Natural killer cell (primary cell): ENCODE data around the gene P2RX2. TPM values are rescaled to one million over a fixed set of nuclear protein-coding genes. Genes with fewer than 3 reads are reported as not detected.

ENCODE experiments used
- ATAC-seq, 3 donors: fragments of 150-1000 bp in 2 of 3; fragments of 200-7000 bp in 1 of 3; cut with Tn5 transposase; 1 replicate in 1 of 3; 2 replicates in 2 of 3; pipeline ENCODE4 v1.10.0; 2021; ENCODE audit warnings: mild to moderate bottlenecking in 2 of 3, moderate library complexity in 2 of 3
- DNase-seq, 2 donors: peaks; one replicate each; pipeline versions ENCODE4 v3.0.0 to v3.0.0-alpha.2; 2013 to 2021; ENCODE audit warnings: mixed read lengths in 1 of 2
- H3K27ac ChIP-seq: one replicate; pipeline ENCODE4 v1.5.1; 2013; ENCODE audit warnings: mild to moderate bottlenecking, low read length
- H3K27me3 ChIP-seq: one replicate; pipeline ENCODE4 v1.6.1; 2013; ENCODE audit warnings: low read length; ENCODE audit not compliant: control insufficient read depth, insufficient read depth
- H3K36me3 ChIP-seq: one replicate; pipeline ENCODE4 v1.6.1; 2013; ENCODE audit warnings: low read length; ENCODE audit not compliant: control insufficient read depth, insufficient read depth
- H3K4me1 ChIP-seq: one replicate; pipeline ENCODE4 v1.6.1; 2013; ENCODE audit warnings: low read length; ENCODE audit not compliant: control insufficient read depth, insufficient read depth
- H3K4me3 ChIP-seq: one replicate; pipeline ENCODE4 v1.5.1; 2013; ENCODE audit warnings: low read length
- H3K9me3 ChIP-seq: one replicate; pipeline ENCODE4 v1.6.1; 2013; ENCODE audit warnings: low read length; ENCODE audit not compliant: control insufficient read depth, insufficient read depth
- H3K27ac Mint-ChIP-seq, 2 donors: one replicate each; pipeline ENCODE4 v1.8.0; 2022; ENCODE audit warnings: mild to moderate bottlenecking in 2 of 2, mixed read lengths in 2 of 2, moderate library complexity in 1 of 2
- H3K27me3 Mint-ChIP-seq, 2 donors: one replicate each; pipeline ENCODE4 v1.8.0; 2022; ENCODE audit warnings: low read depth in 2 of 2, mixed read lengths in 2 of 2
- H3K36me3 Mint-ChIP-seq: one replicate; pipeline ENCODE4 v1.8.0; 2022; ENCODE audit warnings: mixed read lengths
- H3K4me1 Mint-ChIP-seq, 2 donors: one replicate each; pipeline ENCODE4 v1.8.0; 2022; ENCODE audit warnings: mixed read lengths in 2 of 2
- H3K4me3 Mint-ChIP-seq: one replicate; pipeline ENCODE4 v1.8.0; 2022; ENCODE audit warnings: mild to moderate bottlenecking, moderate library complexity, mixed read lengths
- H3K9me3 Mint-ChIP-seq, 2 donors: one replicate each; pipeline ENCODE4 v1.8.0; 2022; ENCODE audit warnings: mixed read lengths in 2 of 2
- WGBS: methylation state at CpG from one replicate; pipeline ENCODE4 v1.1.7; 2013; ENCODE audit warnings: missing lambda C conversion rate; ENCODE audit not compliant: insufficient coverage; 5-methylcytosine and 5-hydroxymethylcytosine counted together
- intact Hi-C: fragments of 100-400 bp; cut with micrococcal nuclease; formaldehyde crosslinking; loops from one replicate; pipeline ENCODE4 v1.14.2; 2022
- total RNA-seq, 4 donors: library from RNA; stranded (reverse); fragments of 120-200 nt in 1 of 4; gene quantifications; one replicate each; pipeline versions ENCODE4 v1.2.3 to v1.2.4, GENCODE V29; 2013 to 2022
- TF ChIP-seq, protein P1 (sequence below): fragments of 200-600 bp; IDR thresholded peaks from one replicate; pipeline ENCODE4 v1.8.0; 2022; ENCODE audit warnings: antibody characterized with exemption

P2RX2 gene
- total RNA-seq, 3 donors from 2014 or later (not counting 1 experiment from before 2014, with no cell fraction given) = not detected

GRCh38 chr12:132579744-132580143 is 38.8 kb upstream of the P2RX2 start:
- Histone ChIP-seq H3K36me3 (peaks cover 21% of the 10 kb centered on the region), H3K9me3 (no peaks in the 10 kb centered on the region), H3K4me1 (no peaks in the 10 kb centered on the region), H3K4me3 (no peak overlapping the region), H3K27me3 (no peaks in the 10 kb centered on the region), H3K27ac (no peak overlapping the region)
- Mint-ChIP-seq H3K27ac (no peak overlapping the region), H3K4me3 (no peak overlapping the region), H3K27me3 (no peaks in the 10 kb centered on the region), H3K4me1 (no peaks in the 10 kb centered on the region), H3K36me3 (no peaks in the 10 kb centered on the region), H3K9me3 (no peaks in the 10 kb centered on the region)
- 92% methylated on average over 10 of the region's 12 CpGs for WGBS
- no peak for DNase-seq
- intact Hi-C loops = no loop called here
- TF ChIP-seq, protein P1, sequence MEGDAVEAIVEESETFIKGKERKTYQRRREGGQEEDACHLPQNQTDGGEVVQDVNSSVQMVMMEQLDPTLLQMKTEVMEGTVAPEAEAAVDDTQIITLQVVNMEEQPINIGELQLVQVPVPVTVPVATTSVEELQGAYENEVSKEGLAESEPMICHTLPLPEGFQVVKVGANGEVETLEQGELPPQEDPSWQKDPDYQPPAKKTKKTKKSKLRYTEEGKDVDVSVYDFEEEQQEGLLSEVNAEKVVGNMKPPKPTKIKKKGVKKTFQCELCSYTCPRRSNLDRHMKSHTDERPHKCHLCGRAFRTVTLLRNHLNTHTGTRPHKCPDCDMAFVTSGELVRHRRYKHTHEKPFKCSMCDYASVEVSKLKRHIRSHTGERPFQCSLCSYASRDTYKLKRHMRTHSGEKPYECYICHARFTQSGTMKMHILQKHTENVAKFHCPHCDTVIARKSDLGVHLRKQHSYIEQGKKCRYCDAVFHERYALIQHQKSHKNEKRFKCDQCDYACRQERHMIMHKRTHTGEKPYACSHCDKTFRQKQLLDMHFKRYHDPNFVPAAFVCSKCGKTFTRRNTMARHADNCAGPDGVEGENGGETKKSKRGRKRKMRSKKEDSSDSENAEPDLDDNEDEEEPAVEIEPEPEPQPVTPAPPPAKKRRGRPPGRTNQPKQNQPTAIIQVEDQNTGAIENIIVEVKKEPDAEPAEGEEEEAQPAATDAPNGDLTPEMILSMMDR = no peak
- no peak for ATAC-seq

GRCh38 chr12:132580701-132581292 is 37.8 kb upstream of the P2RX2 start:
- TF ChIP-seq, protein P1 = no peak
- no peaks in the 10 kb centered on the region for H3K36me3 Mint-ChIP-seq
- intact Hi-C loops = no loop called here
- Histone ChIP-seq H3K27ac (no peak overlapping the region), H3K4me1 (no peaks in the 10 kb centered on the region), H3K36me3 (peaks cover 21% of the 10 kb centered on the region), H3K9me3 (no peaks in the 10 kb centered on the region), H3K4me3 (no peak overlapping the region), H3K27me3 (no peaks in the 10 kb centered on the region)
- no peaks in the 10 kb centered on the region for H3K9me3 Mint-ChIP-seq
- 94% methylated on average over 12 of the region's 12 CpGs for WGBS
- H3K27me3 Mint-ChIP-seq = no peaks in the 10 kb centered on the region
- no peak for ATAC-seq
- H3K4me3 Mint-ChIP-seq = no peak overlapping the region
- no peak for DNase-seq
- no peak overlapping the region for H3K27ac Mint-ChIP-seq
- no peaks in the 10 kb centered on the region for H3K4me1 Mint-ChIP-seq

DNA sequence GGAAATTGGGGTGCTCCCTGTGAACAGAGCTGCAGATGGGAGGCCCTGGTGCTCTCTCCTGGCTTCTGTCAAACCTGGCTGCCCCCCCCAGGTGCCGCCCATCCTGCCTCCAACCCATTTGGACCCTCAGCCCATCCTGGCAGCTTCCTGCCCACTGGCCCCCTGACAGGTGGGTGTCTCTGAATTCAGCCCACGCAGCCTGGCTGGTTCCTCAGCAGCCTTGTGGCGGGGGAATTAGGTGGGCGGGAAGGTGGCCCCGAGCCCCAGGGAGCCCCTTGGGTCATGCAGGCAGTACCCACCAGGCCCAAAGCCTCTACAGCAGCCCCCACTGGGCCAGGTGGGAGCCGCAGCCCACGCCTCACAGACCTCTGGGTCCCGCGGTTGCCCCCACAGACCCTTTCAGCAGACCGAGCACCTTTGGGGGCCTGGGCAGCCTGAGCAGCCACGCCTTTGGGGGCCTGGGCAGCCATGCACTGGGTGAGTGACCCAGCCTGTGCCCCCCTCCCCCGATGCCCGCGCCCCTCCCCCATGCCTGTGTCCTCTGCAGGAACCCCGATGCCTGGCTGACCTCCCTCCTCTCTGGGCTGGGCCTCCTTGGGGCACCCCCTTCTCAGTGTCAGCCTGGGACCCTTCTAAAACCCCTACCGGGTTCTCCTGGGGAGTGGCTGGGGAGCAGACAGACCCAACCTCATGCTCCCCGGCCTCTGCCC is 37.1 kb upstream of the P2RX2 start:
- intact Hi-C loops = no loop called here
- DNase-seq (no peak), ATAC-seq (no peak)
- WGBS = 92% methylated on average over 17 of the region's 17 CpGs
- Histone ChIP-seq H3K4me3 (no peak overlapping the region), H3K4me1 (no peaks in the 10 kb centered on the region), H3K36me3 (peaks cover 20% of the 10 kb centered on the region), H3K27me3 (no peaks in the 10 kb centered on the region), H3K27ac (no peak overlapping the region), H3K9me3 (no peaks in the 10 kb centered on the region)
- TF ChIP-seq, protein P1 = no peak
- H3K4me3 Mint-ChIP-seq = no peak overlapping the region
- no peaks in the 10 kb centered on the region for H3K36me3 Mint-ChIP-seq
- H3K27ac Mint-ChIP-seq = no peak overlapping the region
- no peaks in the 10 kb centered on the region for H3K9me3 Mint-ChIP-seq
- H3K4me1 Mint-ChIP-seq = no peaks in the 10 kb centered on the region
- H3K27me3 Mint-ChIP-seq = no peaks in the 10 kb centered on the region
